SK-N-SH treated with all-trans-retinoic acid at 6 μM for 48 hours (cell line): Measurements from ENCODE around the gene C2CD3.

Experiments
- BACH2 ChIP-seq: fragments of 250-450 bp; sonication (Bioruptor Pico); IDR thresholded peaks from 2 replicates; pipeline ENCODE4 v1.9.0; 2021; ENCODE audit warnings: mild to moderate bottlenecking, borderline replicate concordance
- CSRNP3 ChIP-seq: fragments of 250-450 bp; sonication (Bioruptor Pico); IDR thresholded peaks from 2 replicates; pipeline ENCODE4 v1.5.1; 2021; ENCODE audit warnings: mild to moderate bottlenecking, moderate library complexity
- PATZ1 ChIP-seq: fragments of 250-450 bp; sonication (Bioruptor Pico); IDR thresholded peaks from 2 replicates; pipeline ENCODE4 v1.8.0; 2020; ENCODE audit warnings: mild to moderate bottlenecking, moderate library complexity, borderline replicate concordance
- ZNF8 ChIP-seq: fragments of 450-650 bp; formaldehyde crosslinking; IDR thresholded peaks from 2 replicates; pipeline ENCODE4 v1.5.0; 2020; ENCODE audit warnings: mild to moderate bottlenecking, moderate library complexity

- TF ChIP-seq ZNF8 (CRISPR knock-in tag) (no peak), PATZ1 (CRISPR knock-in tag) (no peak), BACH2 (CRISPR knock-in tag) (no peak), CSRNP3 (CRISPR knock-in tag) (no peak)
These were observed 182.6 kb downstream of the C2CD3 start for GRCh38 chr11:73988227-73988626.
